GM06990 (cell line): ENCODE measurements around the gene SBK2.
"Not testable (repeated sequence)": the region's sequence is repeated elsewhere in the genome, so short reads cannot be mapped to it uniquely, and the experiment has no call there.

Experiments
- DNase-seq: peaks from one replicate; pipeline ENCODE4 v3.0.0-alpha.2; 2011; ENCODE audit not compliant: insufficient read length; ENCODE audit errors: extremely low read depth
- H3K27me3 ChIP-seq: replicated peaks from 2 replicates; pipeline ENCODE4 v1.6.0; 2011; ENCODE audit warnings: low read length; ENCODE audit not compliant: control insufficient read depth, insufficient read depth
- H3K36me3 ChIP-seq: 2 replicates; pipeline ENCODE4 v1.5.1; 2011; ENCODE audit warnings: low read length; ENCODE audit not compliant: control insufficient read depth, insufficient read depth
- H3K4me3 ChIP-seq: replicated peaks from 2 replicates; pipeline ENCODE4 v1.5.1; 2011; ENCODE audit warnings: low read depth, mild to moderate bottlenecking, control low read depth, low read length
- CTCF ChIP-seq: IDR thresholded peaks from 2 replicates; pipeline ENCODE4 v1.5.1; 2011; ENCODE audit warnings: low read length, control low read depth, mild to moderate bottlenecking, inconsistent platforms; ENCODE audit not compliant: insufficient read depth, poor library complexity, severe bottlenecking

The SBK2 gene

GRCh38 chr19:55497763-55498162, 39.2 kb downstream of the SBK2 start:
- H3K36me3 ChIP-seq = no peaks in the 10 kb centered on the region
- no peak overlapping the region for H3K4me3 ChIP-seq
- H3K27me3 ChIP-seq = no peaks in the 10 kb centered on the region; the same call in 1 of the 2 replicates
- TF ChIP-seq CTCF = no peak
- no peak for DNase-seq

- not testable (repeated sequence) for DNase-seq, H3K27me3 ChIP-seq, H3K36me3 ChIP-seq, H3K4me3 ChIP-seq
These were observed 40.1 kb downstream of the SBK2 start for GRCh38 chr19:55496820-55497219.

- no peak for DNase-seq
- no peaks in the 10 kb centered on the region for H3K36me3 ChIP-seq
- no peak overlapping the region for H3K4me3 ChIP-seq
- TF ChIP-seq CTCF = no peak
- H3K27me3 ChIP-seq = no peaks in the 10 kb centered on the region; the same call in 1 of the 2 replicates
These were observed 41.1 kb downstream of the SBK2 start for GRCh38 chr19:55495646-55496349.

- H3K27me3 ChIP-seq = no peaks in the 10 kb centered on the region; the same call in 1 of the 2 replicates
- no peak overlapping the region for H3K4me3 ChIP-seq
- no peak for TF ChIP-seq CTCF
- H3K36me3 ChIP-seq = no peaks in the 10 kb centered on the region
- no peak for DNase-seq
These were observed 42.7 kb downstream of the SBK2 start for GRCh38 chr19:55494172-55494761.

GRCh38 chr19:55493645-55494171, 43.2 kb downstream of the SBK2 start:
- Histone ChIP-seq H3K27me3 (no peaks in the 10 kb centered on the region; the same call in 1 of the 2 replicates), H3K36me3 (no peaks in the 10 kb centered on the region), H3K4me3 (no peak overlapping the region)
- no peak for DNase-seq
- TF ChIP-seq CTCF = no peak

GRCh38 chr19:55493052-55493644, 43.8 kb downstream of the SBK2 start:
- TF ChIP-seq CTCF = no peak
- no peak overlapping the region for H3K4me3 ChIP-seq
- DNase-seq = no peak

More at GRCh38 chr19:55493052-55493644, 43.8 kb downstream of the SBK2 start:
- Histone ChIP-seq H3K27me3 (no peaks in the 10 kb centered on the region; the same call in 1 of the 2 replicates), H3K36me3 (no peaks in the 10 kb centered on the region)
